ENCODE measurements around the gene PCBP1.

DNA sequence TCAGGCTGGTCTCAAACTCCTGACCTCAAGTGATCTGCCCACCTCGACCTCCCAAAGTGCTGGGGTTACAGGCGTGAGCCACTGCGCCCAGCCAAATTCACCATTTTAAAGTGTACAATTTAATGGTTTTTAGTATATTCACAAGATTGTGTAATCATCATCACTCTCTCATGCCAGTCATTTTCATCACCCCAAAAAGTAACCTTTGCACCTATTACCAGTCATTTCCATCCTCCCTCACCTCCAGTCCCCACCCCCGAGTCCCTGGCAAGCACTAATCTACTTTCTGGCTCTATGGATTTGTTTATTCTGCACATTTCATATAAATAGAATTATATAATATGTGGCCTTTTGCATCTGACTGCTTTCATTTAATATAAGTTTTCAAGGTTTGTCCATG, 10.8 kb downstream of the PCBP1 start:
- no peak for TF ChIP-seq POLR2A (IDR thresholded peaks at IDR 0.05; ENCODE audit: low read length)
- no peak for TF ChIP-seq GATA1 (IDR thresholded peaks at IDR 0.05; ENCODE audit: low read depth, low read length)

All from erythroblast (primary cell).